Measurements from ENCODE around the gene NMT1.

NMT1 gene

DNA sequence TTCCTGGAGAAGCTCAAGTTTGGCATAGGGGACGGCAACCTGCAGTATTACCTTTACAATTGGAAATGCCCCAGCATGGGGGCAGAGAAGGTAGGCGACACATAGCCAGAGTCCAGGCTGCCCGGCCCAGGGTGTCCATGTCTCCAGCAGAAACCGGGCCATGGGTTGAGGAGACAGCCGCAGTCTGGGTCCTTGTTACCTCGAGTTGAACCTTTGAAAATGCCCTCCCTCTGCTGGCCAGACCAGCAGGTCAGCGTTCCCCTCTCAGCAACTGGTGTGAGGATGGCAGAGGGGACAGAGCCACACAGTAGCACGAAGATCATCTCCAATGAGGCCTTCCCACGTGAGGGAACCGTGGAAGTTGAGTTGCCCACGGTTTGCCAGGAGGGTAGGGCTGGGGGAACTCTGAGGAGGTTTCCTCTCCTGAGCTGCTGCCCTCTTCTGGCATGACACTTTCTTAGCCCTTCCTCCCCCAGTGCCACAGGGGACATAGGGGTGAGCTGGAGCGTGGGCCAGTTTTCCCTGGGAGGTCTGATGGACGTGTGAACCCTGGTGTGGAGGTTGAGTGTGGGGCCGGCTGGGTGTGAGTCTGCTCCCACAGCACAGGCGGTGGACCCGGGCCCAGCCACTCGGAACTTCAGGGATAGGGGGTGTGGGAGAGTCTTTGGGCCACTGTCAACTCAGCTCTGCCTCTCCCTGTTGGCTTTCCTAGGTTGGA is 43.9 kb downstream of the NMT1 start:
- DNase-seq (ENCODE audit: low read depth) = no peak

DNA sequence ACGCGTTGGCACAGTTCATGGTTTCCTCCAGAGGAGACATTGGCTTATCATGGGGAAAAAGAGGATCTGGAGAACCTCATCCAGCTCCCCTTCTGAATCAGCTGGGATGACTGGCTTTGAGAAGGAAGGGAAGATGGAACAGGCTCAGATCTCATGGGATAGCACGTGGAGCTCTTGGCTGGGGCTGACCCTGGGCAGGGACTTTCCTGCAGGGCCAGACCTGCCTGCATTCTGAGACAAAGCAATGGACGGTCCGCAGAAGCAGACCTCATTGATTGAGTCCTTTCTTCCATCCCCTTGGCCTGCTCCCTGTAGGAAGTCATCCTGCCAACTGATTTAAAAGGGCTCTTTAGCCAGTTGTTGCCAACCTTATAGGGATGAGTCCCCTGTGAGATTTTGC is 45.0 kb downstream of the NMT1 start:
- no peak for DNase-seq (ENCODE audit: low read depth)

DNA sequence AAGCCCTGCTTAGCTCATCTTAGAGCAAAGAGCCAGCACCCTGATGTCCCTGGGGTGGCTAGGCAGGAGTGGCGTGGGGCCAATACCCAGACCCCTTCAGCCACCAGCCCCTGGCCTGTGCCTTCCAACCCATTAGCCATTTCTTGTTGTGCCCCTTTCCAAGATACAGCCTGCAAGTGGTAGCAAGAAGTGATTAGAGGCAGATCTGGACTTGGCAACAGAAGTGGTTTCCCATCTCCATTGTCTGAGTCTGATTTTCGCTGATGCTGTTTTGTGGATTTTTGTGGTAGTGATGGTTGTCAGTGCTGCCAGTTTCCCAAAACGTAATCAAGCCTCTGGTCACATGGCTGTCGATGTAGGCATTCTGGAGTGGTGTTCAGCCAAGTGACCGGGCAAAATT is 45.5 kb downstream of the NMT1 start:
- no peak for DNase-seq (ENCODE audit: low read depth)

DNA sequence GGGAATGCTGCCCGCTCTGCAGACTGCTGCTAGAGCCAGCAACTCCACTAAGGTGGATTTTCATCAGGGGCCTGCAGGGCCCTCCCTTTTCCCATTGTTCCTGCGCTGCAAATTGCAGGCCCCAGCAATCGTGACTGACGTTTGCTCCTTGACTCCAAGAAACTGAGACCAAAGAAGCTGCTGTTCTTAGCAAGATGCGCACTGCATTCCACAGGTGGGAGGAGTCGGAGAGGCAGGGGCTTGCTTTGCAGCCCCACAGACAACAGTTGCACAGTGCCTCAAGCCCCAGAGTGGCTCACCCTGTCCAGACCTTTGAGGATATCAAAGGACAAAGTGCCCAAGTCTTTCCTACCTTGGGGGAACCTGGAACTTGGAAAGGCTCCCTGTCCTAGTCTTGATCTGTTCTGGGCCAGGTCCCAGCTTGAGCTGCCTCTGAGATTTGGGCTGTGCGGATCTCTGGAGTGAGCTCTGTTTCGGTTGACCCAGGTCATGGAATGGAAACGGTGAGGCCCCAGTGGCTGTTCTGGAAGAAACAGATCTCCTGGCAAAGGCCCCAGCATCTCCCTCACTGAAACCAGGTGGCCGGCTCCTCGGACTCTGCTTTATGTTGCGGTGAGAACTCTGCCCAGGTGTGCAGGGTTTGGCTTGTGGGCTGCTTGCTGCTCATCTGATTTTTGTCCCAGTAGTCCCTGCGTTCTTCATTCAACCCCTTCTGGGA is 46.3 kb downstream of the NMT1 start:
- DNase-seq (ENCODE audit: low read depth) = no peak

DNA sequence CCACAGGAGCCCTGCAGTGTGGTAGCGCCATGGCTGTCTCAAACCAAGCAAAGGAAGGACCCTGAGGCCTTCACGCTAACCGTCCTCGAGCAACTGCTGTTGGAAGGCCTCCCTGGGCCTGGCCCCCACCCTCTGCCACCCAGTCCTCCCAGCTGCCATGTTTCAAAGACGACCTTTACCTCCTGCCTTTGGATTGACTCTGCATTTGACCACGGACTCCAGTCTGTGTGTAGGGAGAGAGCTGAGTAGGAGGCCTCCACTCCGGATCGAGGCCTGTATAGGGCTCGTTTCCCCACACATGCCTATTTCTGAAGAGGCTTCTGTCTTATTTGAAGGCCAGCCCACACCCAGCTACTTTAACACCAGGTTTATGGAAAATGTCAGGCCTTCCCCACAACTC is 46.9 kb downstream of the NMT1 start:
- no peak for DNase-seq (ENCODE audit: low read depth)

DNA sequence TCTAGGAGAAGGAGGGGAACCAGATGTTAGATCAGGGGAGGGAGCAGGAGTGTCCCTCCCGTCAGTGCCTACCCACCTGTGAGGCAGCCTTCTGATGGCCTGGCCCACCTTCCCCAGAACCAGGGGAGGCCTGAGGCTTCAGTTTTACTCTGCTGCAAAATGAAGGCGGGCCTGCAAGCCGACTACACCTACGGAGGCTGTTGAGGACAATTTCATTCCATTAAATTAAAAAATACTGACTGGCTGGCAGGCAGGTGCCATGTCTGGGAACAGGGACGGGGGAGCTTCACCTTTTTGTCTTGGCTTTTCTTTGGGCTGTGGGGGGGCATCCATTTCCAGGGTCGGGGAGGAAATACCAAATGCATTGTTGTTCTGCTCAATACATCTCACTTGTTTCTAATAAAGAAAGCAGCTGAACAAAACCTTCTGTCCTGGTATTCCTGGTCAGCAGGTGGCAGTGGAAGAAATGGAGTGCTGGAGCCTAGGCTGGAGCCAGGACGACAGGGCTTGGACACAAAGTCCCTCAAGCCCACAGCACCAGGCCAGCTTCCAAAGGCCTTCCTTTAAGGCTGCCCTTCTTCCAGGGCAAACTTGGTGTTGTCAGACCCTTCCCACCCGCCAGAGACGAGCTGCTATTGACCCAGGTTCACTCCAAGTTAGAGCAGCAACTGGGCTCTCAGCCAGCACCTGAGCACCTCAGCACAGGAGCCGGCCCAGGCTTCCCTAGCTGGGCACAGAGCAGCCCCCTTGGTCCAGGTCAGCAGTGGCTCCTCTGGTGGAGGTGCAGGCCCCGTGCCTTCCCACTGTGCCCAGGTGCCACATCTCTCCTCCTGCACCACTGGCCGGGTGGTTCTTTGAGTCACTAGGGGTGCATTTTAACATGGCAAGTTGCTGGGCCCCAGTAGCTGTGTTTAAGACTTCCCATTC is 47.7 kb downstream of the NMT1 start:
- peak; percentile 34 for DNase-seq (ENCODE audit: low read depth)

DNA sequence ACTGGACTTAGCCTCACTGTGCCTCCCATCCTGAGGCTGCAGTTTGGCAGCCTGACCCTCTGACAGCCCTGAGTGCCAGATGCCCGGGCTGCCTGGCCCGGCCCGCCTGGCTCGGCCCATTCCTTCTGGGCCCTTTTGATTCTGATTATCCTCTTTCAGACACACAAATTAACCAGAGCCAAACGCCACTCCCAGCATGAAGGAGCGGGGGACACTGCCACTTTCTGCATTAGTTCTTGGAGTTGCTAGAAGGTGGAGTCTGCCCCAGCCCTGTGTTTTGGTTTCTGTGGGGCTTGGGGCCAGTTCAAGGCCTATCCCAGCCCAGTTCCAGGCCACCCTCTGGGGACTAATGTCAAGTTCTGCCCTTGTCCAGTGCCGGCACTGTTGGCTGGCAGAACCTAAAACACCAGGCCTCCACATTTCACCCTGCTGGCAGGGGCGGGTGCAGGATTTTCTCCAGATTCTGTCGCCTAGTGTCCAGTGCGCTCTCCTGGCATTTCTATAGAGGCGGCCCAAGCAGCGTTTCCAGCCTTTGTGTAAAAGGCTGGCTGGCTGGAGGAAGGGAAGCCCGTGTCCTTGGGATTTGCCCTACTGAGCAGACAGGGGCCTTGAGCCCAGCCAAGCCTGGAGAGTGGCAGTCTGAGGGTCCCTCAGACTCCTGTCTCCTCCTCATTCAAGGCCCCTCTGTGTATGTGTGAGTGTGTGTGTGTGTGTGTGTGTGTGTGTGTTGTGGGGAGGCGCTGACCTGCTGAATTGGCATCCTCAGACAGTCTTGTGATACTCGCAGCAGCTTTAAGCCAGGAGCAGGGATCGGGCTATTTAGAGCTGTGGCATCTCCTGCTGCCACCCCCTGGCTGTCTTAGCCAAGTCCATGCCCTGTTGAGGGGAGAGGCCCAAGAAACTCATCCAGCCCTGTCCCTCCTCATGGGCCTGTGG is 49.8 kb downstream of the NMT1 start:
- no peak for DNase-seq (ENCODE audit: low read depth)

DNA sequence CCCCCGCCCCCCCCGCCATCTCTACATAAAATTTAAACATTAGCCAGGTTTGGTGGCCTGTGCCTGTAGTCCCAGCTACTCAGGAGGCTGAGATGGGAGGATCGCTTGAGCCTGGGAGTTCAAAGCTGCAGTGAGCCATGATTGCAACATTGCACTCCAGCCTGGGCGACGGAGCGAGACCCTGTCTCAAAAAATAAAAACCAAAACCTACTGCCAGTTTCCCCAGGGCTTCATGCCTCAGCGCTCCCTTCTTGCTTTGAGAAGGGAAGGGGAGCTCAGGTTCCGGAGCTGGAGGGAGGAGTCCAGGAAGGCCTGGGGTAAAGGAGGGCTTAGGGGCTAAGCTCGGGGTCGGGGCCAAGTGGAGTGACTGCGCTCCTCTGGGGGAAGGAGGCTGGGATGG is 50.7 kb downstream of the NMT1 start:
- no peak for DNase-seq (ENCODE audit: low read depth)

DNA sequence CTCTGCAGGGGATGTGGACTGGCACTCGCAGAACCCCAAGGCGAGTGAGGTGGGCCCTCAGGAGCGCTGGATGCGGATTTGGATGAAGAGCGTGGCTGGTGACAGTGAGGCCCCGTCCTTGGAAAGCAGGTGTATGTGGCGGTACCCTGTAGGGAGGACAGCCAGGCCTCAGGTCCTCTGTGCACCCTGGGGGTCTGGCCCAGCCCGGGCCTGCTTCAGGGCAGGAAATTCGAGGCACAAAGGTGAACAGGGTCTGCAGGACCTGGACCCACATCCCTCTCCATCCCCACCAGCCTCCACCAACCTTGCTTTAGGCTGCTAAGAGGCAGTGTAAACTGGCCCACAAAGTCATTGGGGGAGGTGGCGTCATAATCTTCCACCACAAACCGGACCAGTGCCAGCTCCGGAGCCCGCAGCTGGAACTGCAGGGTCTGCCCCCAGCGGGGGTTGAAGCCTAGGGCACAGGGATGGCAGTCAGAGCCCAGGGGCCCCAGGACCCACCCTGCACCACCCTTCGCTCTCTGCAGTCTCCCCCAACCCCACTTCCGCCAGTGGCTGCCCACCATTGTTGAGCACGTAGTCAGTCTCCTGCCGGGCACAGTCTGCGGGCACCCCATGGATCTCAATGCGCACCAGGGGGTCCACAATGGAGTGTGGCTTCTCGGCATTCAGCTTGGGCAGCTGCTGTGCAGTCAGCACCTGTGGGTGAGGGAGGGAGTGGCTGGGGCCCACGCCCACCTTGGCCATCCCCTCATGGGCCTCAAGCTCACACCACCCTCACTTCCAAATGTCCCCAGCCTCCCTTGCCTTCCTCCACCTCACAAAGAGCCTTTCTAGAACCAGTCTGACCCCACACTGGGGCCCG is 51.7 kb downstream of the NMT1 start:
- no peak for DNase-seq (ENCODE audit: low read depth)

DNA sequence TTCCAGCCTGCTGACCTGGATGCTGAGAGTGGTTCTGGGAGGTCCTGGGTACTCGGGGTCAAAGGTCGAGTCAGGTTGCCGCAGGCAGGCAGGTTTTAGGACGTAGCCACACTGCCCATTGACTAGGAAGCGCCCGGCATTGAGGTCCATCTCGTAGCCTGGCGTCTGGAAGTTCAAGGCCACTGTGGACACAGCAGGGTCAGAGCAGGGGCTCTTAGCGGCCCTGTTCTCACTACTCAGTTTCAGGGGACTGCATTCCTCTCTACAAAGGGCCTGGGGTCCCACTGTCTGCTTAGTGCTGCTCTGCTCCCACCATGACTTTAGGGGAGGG is 52.3 kb downstream of the NMT1 start:
- DNase-seq (ENCODE audit: low read depth) = no peak

DNA sequence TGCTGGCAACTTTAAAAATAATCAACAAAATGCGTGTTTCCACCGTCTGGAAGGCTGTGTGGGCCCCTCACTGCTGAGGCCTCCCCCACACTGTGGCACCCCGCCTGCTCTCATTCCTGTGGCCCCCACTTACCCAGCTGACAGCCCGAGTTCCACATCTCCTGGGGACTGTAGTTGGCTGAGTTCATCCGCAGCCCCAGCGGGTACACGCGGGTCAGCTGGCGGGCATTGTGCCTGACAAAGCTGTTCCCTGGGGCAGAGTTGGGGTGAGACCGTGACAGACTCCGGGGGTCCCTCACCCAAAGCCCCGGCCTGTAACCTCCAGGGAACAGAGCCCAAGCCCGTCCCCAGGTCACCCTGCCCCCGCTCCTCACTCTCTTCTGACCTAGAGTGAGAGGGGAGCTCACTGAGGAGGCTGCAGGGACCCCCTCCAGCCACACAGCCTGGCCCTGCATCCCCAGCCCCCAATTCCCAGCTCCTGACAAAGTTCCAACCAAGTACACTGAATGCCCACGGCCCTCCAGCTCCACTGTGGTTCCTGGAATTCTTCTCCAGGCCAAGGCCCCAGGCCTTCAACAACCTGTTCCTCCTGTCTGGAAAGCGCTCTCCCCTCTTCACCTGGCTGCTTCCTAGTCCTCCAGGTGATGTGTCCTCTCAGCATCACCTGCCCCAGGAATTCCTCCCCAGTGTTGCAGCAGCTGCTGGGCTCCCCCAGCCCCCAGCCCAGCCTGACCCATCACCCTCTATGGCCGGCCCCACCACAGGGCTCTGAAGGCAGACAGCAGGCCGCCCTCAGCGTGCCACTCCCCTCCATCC is 53.2 kb downstream of the NMT1 start:
- no peak for DNase-seq (ENCODE audit: low read depth)

DNA sequence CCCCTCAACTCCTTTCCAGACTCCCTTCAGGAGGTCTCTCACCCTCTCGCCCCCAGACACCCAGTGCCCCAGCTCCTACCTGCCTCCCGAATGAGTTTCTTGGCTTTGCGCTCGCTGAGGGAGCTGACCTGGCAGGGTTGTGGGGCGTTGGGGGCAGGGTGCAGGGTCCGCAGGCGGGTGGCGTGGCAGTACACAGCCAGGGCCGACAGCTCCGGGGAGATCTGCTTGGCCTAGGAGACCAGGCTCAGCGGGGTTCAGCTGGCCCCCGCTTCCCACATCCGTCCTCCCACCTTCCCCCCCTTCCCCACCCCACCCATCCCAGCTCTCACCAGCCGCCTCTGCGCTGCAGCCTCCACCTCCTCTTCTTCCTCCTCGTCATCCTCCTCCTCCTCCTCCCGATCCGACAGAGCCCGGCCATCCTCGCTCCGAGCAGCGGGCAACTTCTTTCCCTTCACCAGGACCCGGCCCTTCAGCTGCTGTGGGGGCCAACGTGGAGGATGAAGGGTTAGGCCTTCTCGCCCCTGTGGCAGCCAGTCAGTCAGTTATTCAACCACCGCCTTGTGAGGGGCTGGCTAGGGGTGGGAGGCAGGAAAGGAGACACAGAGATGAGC is 54.0 kb downstream of the NMT1 start:
- DNase-seq (ENCODE audit: low read depth) = no peak

DNA sequence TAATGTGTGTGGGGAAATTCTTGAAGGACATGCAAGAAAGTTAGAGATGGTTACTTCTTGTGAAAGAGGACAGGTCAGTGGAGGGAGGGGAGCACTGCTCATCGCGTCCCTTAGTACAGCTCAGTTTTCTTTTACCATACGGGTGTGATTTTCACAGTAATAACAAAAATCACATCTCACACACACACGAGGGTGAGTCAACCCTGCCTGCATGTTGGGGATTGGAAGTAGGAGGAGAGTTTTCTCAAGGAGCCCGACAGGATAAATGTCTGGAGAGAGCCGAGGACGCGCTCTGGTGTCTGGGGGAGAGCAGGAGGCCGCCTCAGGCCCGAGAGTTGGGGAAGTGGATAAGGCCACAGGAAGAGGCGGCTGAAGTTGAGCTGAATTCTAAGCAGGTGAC is 54.8 kb downstream of the NMT1 start:
- DNase-seq (ENCODE audit: low read depth) = no peak

DNA sequence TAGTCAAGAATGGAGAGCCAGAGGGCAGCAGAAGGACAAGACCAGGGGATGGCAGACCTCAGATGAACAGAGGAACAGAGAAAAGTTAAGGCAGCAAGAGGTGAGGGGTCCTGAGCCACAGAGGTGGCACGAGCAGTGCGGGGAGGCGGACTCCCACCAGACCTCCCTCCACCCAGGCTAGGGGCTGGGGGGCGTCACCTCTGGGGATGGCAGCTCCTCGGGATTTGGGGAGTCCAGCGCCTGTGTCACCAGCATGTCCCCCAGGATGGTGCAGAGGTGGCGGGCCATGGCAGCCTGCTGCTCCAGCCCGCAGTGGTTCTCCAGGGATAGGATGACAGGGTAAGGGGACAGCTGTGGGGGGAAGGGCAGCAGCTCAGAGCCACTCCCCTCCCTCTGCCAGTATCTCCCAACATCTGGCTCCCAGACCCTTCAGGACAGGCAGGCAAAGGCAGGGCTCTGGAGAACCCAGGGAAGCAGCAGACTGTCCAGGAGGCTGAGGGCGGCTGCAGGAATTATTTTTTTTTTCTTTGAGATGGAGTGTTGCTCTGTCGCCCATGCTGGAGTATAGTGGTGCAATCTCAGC is 55.4 kb downstream of the NMT1 start:
- no peak for DNase-seq (ENCODE audit: low read depth)

DNA sequence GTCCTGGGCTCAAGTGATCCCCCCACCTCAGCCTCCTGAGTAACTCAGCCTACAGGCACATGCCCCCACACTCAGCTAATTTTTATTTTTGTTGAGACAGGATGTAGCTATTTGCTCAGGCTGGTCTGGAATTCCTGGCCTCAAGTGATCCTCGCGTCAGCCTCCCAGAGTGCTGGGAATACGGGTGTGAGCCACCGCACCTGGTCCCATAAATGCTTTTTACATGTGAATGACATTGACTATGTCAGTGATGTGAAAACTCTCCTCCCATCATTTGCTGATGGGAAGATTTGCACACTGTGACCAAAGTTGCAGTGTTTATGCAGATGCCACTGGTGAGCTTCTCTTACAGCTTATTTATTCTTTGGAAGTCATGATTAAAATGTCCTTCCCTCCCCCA is 56.2 kb downstream of the NMT1 start:
- no peak for DNase-seq (ENCODE audit: low read depth)

DNA sequence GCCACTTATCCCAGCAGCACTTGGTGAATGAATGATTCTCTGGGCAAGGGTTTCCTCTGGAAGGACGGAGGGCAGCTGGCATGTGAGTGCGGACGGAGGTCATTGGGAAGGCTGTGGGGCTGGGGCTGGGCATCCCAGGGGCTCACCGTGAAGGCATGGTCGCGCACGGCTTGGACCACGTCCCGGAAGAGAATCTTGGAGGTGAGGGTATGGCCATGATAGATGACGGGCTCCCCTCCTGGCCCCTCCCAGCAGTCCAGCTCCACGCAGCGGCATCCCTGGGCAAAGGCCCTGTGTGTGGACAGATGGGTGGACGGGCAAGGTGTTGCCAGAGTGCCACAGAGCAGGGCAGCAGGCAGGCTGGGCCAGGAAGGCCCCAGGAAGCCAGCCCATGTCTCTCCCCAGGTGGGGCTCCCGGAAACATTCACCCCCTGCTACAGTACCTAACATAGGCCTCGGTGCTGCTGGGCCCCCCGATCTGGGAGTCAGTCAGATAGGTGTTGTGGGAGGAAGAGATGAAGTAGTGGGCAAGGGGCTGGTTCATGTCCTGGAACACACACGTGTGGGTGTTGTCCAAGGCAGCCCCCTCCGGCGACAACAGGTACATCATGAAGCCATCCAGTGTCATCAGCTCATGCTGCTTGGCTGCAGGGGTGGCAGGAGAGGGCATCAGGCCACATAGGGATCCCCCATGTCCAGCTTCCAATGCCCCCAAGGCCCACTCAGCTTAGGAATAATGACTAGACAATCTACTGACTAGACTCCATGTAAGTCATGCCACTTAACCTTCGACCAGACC is 56.9 kb downstream of the NMT1 start:
- no peak for DNase-seq (ENCODE audit: low read depth)

DNA sequence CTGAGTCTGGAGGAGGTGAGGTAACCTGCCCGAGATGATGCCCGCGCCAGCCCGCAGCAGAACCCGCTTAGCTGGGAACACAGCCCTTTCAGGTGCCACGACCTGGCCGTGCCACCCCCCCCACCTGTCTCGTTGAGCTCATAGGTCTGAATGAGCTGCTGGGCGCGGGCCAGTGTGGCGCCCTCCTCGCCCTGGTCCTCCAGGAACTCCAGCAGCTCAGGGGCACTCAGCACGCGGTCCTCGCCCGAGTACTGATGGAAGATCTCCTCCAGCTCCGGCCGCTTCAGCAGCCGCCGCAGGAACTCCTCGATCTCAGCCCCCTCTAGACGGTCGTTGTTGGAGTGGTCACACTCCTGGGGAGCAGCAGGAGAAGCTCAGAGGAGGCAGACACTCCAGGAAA is 57.6 kb downstream of the NMT1 start:
- no peak for DNase-seq (ENCODE audit: low read depth)

DNA sequence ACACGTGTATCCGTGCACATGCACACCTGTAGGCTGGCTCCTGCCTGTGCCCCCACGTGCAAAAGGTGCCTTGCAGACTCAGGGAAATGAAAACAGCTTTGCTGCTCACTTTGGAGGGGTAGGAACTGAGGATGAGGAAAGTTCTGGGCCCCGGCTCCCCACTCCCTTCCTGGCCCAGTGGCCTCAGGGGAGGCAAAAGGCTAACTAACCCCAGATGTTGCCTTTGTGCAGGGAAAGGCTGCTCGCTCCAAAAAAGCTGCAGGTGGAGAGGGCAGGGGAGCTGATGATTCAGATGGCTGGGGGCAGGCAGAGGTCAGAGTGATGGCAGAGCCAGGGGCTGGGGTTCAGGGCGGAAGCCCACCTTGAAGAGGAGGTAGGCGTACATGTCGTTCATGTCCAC is 58.8 kb downstream of the NMT1 start:
- DNase-seq (ENCODE audit: low read depth) = no peak
